SU-DHL-6 (cell line): ENCODE data around the gene IMPDH2.
A peak's percentile ranks its signal among the peaks of the same experiment; 100 is the strongest.

ENCODE experiments used
- H2AFZ ChIP-seq: fragments of 200-600 bp; sonication (generic); 2 replicates; pipeline ENCODE4 v1.6.1; 2014; ENCODE audit warnings: low read depth, mild to moderate bottlenecking, moderate library complexity, mixed read lengths, antibody characterized with exemption, low read length; ENCODE audit not compliant: severe bottlenecking
- H3F3A ChIP-seq: fragments of 200-600 bp; shearing (Covaris generic); 2 replicates; pipeline ENCODE4 v1.6.0; 2016; ENCODE audit warnings: antibody characterized with exemption, mild to moderate bottlenecking; ENCODE audit not compliant: insufficient read depth
- H3K27ac ChIP-seq: fragments of 200-600 bp; sonication (generic); 2 replicates; pipeline ENCODE4 v1.5.1; 2016; ENCODE audit warnings: low read depth, mild to moderate bottlenecking, low read length, moderate library complexity, mixed read lengths
- H3K27me3 ChIP-seq: fragments of 200-600 bp; sonication (generic), shearing (Covaris generic); 2 replicates; pipeline ENCODE4 v1.6.0; 2014; ENCODE audit warnings: mild to moderate bottlenecking, low read length
- H3K36me3 ChIP-seq: fragments of 200-600 bp; sonication (generic); 2 replicates; pipeline ENCODE4 v1.6.1; 2014; ENCODE audit warnings: mild to moderate bottlenecking, low read length, mixed read lengths
- H3K4me2 ChIP-seq: fragments of 300-600, 200-600 bp; shearing (Covaris generic), sonication (generic); 2 replicates; pipeline ENCODE4 v1.6.0; 2014; ENCODE audit warnings: low read length, low read depth, mild to moderate bottlenecking; ENCODE audit not compliant: poor library complexity, severe bottlenecking
- H3K4me3 ChIP-seq: fragments of 200-600 bp; sonication (generic); 2 replicates; pipeline ENCODE4 v1.5.1; 2014; ENCODE audit warnings: antibody characterized with exemption, low read length, mild to moderate bottlenecking, mixed read lengths; ENCODE audit not compliant: insufficient read depth, poor library complexity, severe bottlenecking
- H3K79me2 ChIP-seq: fragments of 200-600 bp; sonication (generic); 2 replicates; pipeline ENCODE4 v1.6.1; 2014; ENCODE audit warnings: mild to moderate bottlenecking, low read length, moderate library complexity; ENCODE audit not compliant: insufficient read depth
- H3K9ac ChIP-seq: fragments of 200-600 bp; sonication (generic); 2 replicates; pipeline ENCODE4 v1.7.0; 2014; ENCODE audit warnings: mild to moderate bottlenecking, low read length
- H3K9me2 ChIP-seq: fragments of 200-600 bp; sonication (generic); replicated peaks from 2 replicates; pipeline ENCODE4 v1.6.1; 2014; ENCODE audit warnings: low read length; ENCODE audit not compliant: insufficient read depth
- H3K9me3 ChIP-seq: fragments of 200-600 bp; sonication (generic); 2 replicates; pipeline ENCODE4 v1.6.1; 2014; ENCODE audit warnings: low read length, mixed read lengths; ENCODE audit not compliant: insufficient read depth
- H4K20me1 ChIP-seq: fragments of 200-600 bp; sonication (generic); 2 replicates; pipeline ENCODE4 v1.6.1; 2014; ENCODE audit warnings: low read depth, mild to moderate bottlenecking, antibody characterized with exemption, low read length, moderate library complexity, mixed read lengths
- CTCF ChIP-seq: fragments of 200-600 bp; sonication (generic); IDR thresholded peaks from one replicate; pipeline ENCODE4 v1.5.1; 2017; ENCODE audit warnings: antibody characterized with exemption, mild to moderate bottlenecking, low read length, moderate library complexity; ENCODE audit not compliant: insufficient read depth, poor library complexity, severe bottlenecking
- EZH2phosphoT487 ChIP-seq: fragments of 200-600 bp; sonication (generic), shearing (Covaris generic); conservative IDR thresholded peaks from 2 replicates; pipeline ENCODE4 v1.6.1; 2018; ENCODE audit warnings: mild to moderate bottlenecking, antibody characterized with exemption, low read length, moderate library complexity, mixed read lengths

IMPDH2 gene

GRCh38 chr3:49016414-49017228 is 12.6 kb downstream of the IMPDH2 start:
- Histone ChIP-seq H2AFZ (no peak overlapping the region), H3K9ac (no peak overlapping the region), H3K4me3 (no peak overlapping the region), H4K20me1 (no peaks in the 10 kb centered on the region; the same call in 1 of the 2 replicates), H3K4me2 (no peak overlapping the region), H3K36me3 (no peaks in the 10 kb centered on the region), H3K9me2 (no peaks in the 10 kb centered on the region), H3K27me3 (no peaks in the 10 kb centered on the region), H3K27ac (peak overlapping the region; percentile 13; the same call in 1 of the 2 replicates), H3K79me2 (peaks cover 17% of the 10 kb centered on the region), H3F3A (peaks cover 16% of the 10 kb centered on the region), H3K9me3 (no peaks in the 10 kb centered on the region)
- no peak for TF ChIP-seq EZH2phosphoT487
- TF ChIP-seq CTCF, result no peak

- no peaks in the 10 kb centered on the region for H3K9me2 ChIP-seq
- H3K9me3 ChIP-seq, result no peaks in the 10 kb centered on the region
- no peaks in the 10 kb centered on the region for H3K27me3 ChIP-seq
- no peaks in the 10 kb centered on the region for H3K36me3 ChIP-seq
- no peak overlapping the region for H3K4me3 ChIP-seq
- H3K9ac ChIP-seq, result no peak overlapping the region
- H2AFZ ChIP-seq, result no peak overlapping the region
- H3F3A ChIP-seq, result peaks cover 16% of the 10 kb centered on the region
- no peaks in the 10 kb centered on the region; the same call in 1 of the 2 replicates for H4K20me1 ChIP-seq
- no peak overlapping the region for H3K27ac ChIP-seq
- TF ChIP-seq EZH2phosphoT487 (no peak), CTCF (no peak)
- peaks cover 21% of the 10 kb centered on the region for H3K79me2 ChIP-seq
- no peak overlapping the region for H3K4me2 ChIP-seq
Measured at GRCh38 chr3:49015765-49016164, 13.4 kb downstream of the IMPDH2 start.

- no peaks in the 10 kb centered on the region for H3K9me2 ChIP-seq
- no peaks in the 10 kb centered on the region for H3K36me3 ChIP-seq
- no peak overlapping the region for H3K9ac ChIP-seq
- H3K4me2 ChIP-seq, result no peak overlapping the region
- no peaks in the 10 kb centered on the region for H3K27me3 ChIP-seq
- H3K79me2 ChIP-seq, result peaks cover 18% of the 10 kb centered on the region
- H4K20me1 ChIP-seq, result no peaks in the 10 kb centered on the region; the same call in 1 of the 2 replicates
- H3K9me3 ChIP-seq, result no peaks in the 10 kb centered on the region
- TF ChIP-seq CTCF, result no peak
- no peak for TF ChIP-seq EZH2phosphoT487
- no peak overlapping the region for H2AFZ ChIP-seq
- no peak overlapping the region for H3K27ac ChIP-seq
- no peak overlapping the region for H3K4me3 ChIP-seq
- H3F3A ChIP-seq, result peaks cover 16% of the 10 kb centered on the region
Measured at GRCh38 chr3:49015072-49015471, 14.1 kb downstream of the IMPDH2 start.
